HepG2 (cell line): ENCODE measurements around the gene KIF2C. TPM values are rescaled to one million over a fixed set of nuclear protein-coding genes. Genes with fewer than 3 reads are reported as not detected.

ENCODE experiments used
- ATAC-seq: fragments of 200-7000 bp; cut with Tn5 transposase; 3 replicates; pipeline ENCODE4 v1.9.1; 2020; ENCODE audit warnings: mild to moderate bottlenecking, moderate library complexity
- BruUV-seq: library from RNA; stranded (reverse); fragments of 400-500 nt; replicated peaks from 2 replicates; lab custom pipeline; 2021; lab: Mats Ljungman, UMichigan
- CTCF ChIA-PET: fragments of 300-600 bp; formaldehyde crosslinking; extraction: SDS; loops from one replicate; lab custom pipeline; 2021; ENCODE audit warnings: low total read pairs, inconsistent platforms, low intra/inter-chr PET ratio; lab: Yijun Ruan, JAX
- POLR2A ChIA-PET: fragments of 350-600 bp; sonication (Branson Sonifier 250); formaldehyde crosslinking; loops from one replicate; lab custom pipeline; 2020; ENCODE audit warnings: antibody characterized with exemption, inconsistent platforms; lab: Yijun Ruan, JAX
- DNase-seq: peaks from one replicate; pipeline ENCODE4 v3.0.0-alpha.2; 2015; ENCODE audit warnings: low spot score
- FAIRE-seq: peaks from 3 replicates; lab custom pipeline; 2011; peaks lifted over from hg19 to GRCh38; lab: Jason Lieb, UNC
- H2AFZ ChIP-seq: one replicate; pipeline ENCODE4 v1.6.1; 2011; ENCODE audit warnings: low read length, inconsistent platforms
- H3K27ac ChIP-seq: fragments of 300-600 bp; 3 replicates; pipeline ENCODE4 v1.8.0; 2011; ENCODE audit warnings: mixed run types, mild to moderate bottlenecking, mixed read lengths, low read length, inconsistent platforms; ENCODE audit not compliant: insufficient read depth; ENCODE audit errors: extremely low read length
- H3K27me3 ChIP-seq, 2 experiments: fragments of 200-600 bp in 1 of 2; 2 replicates in 1 of 2; 3 replicates in 1 of 2; pipeline versions ENCODE4 v1.6.0 to v1.8.0; 2011; ENCODE audit warnings: low read length in 2 of 2, mild to moderate bottlenecking in 2 of 2, moderate library complexity in 2 of 2, inconsistent platforms in 1 of 2; ENCODE audit not compliant: insufficient read depth in 2 of 2, control insufficient read depth in 1 of 2
- H3K36me3 ChIP-seq, 2 experiments: fragments of 200-600 bp in 1 of 2; replicated peaks in 1 of 2; 2 replicates in 1 of 2; 3 replicates in 1 of 2; pipeline versions ENCODE4 v1.5.1 to v1.8.0; 2011; ENCODE audit warnings: low read length in 2 of 2, inconsistent platforms in 1 of 2; ENCODE audit not compliant: insufficient read depth in 2 of 2, control insufficient read depth in 1 of 2
- H3K4me1 ChIP-seq: 2 replicates; pipeline ENCODE4 v1.5.1; 2012; ENCODE audit warnings: low read length, inconsistent platforms; ENCODE audit not compliant: insufficient read depth
- H3K4me2 ChIP-seq: 2 replicates; pipeline ENCODE4 v1.6.0; 2011; ENCODE audit warnings: low read depth, low read length, inconsistent platforms
- H3K4me3 ChIP-seq, 3 experiments: fragments of 200-600 bp in 1 of 3; sonication (generic), shearing (Covaris generic) in 1 of 3; replicated peaks in 1 of 3; 2 replicates each; pipeline ENCODE4 v1.5.1; 2011 to 2016; ENCODE audit warnings: low read length in 3 of 3, inconsistent platforms in 2 of 3, low read depth in 2 of 3, mild to moderate bottlenecking in 2 of 3, control low read depth in 1 of 3, mixed read lengths in 1 of 3; ENCODE audit not compliant: insufficient read depth in 1 of 3
- H3K79me2 ChIP-seq: one replicate; pipeline ENCODE4 v1.6.1; 2011; ENCODE audit warnings: low read length, inconsistent platforms; ENCODE audit not compliant: insufficient read depth
- H3K9ac ChIP-seq: 2 replicates; pipeline ENCODE4 v1.6.0; 2011; ENCODE audit warnings: mild to moderate bottlenecking, low read depth, low read length, inconsistent platforms; ENCODE audit not compliant: insufficient read depth
- H3K9me3 ChIP-seq: 2 replicates; pipeline ENCODE4 v1.5.1; 2012; ENCODE audit warnings: mild to moderate bottlenecking, low read length
- H4K20me1 ChIP-seq: 2 replicates; pipeline ENCODE4 v1.6.0; 2011; ENCODE audit warnings: inconsistent platforms, mild to moderate bottlenecking, low read length, moderate library complexity; ENCODE audit not compliant: insufficient read depth
- CBX1 ChIP-seq: IDR thresholded peaks from one replicate; pipeline ENCODE4 v1.6.1; 2016; ENCODE audit warnings: antibody characterized with exemption, low read depth
- CEBPZ ChIP-seq: IDR thresholded peaks from 2 replicates; pipeline ENCODE4 v1.6.1; 2012; ENCODE audit warnings: low read length, improper control_type of control experiment
- DPF2 ChIP-seq: sonication (generic); formaldehyde crosslinking; IDR thresholded peaks from 2 replicates; pipeline ENCODE4 v1.4.0; 2020; ENCODE audit warnings: mild to moderate bottlenecking, low read depth, missing genetic modification reagents, borderline replicate concordance
- FOSL1 ChIP-seq: sonication (generic); formaldehyde crosslinking; IDR thresholded peaks from 2 replicates; pipeline ENCODE4 v1.9.0; 2021; ENCODE audit warnings: missing genetic modification reagents, borderline replicate concordance
- LBX2 ChIP-seq: sonication (generic); formaldehyde crosslinking; IDR thresholded peaks from 2 replicates; pipeline ENCODE4 v1.5.0; 2020; ENCODE audit warnings: missing genetic modification reagents, mild to moderate bottlenecking, borderline replicate concordance
- MLX ChIP-seq: IDR thresholded peaks from 2 replicates; pipeline ENCODE4 v1.6.1; 2016
- MNT ChIP-seq: fragments of 450-650 bp; IDR thresholded peaks from 2 replicates; pipeline ENCODE4 v1.6.1; 2016
- PHF8 ChIP-seq: sonication (generic); formaldehyde crosslinking; IDR thresholded peaks from 2 replicates; pipeline ENCODE4 v1.5.0; 2020; ENCODE audit warnings: missing genetic modification reagents
- POLR2A ChIP-seq, 2 experiments: IDR thresholded peaks; 2 replicates each; pipeline ENCODE4 v1.6.1; 2011; ENCODE audit warnings: low read depth in 2 of 2, low read length in 2 of 2, mild to moderate bottlenecking in 1 of 2, moderate library complexity in 1 of 2; ENCODE audit not compliant: insufficient read depth in 1 of 2
- TMF1 ChIP-seq: sonication (generic); formaldehyde crosslinking; IDR thresholded peaks from 2 replicates; pipeline ENCODE4 v1.8.1; 2022; ENCODE audit warnings: low read depth, missing genetic modification reagents
- ZBTB46 ChIP-seq: sonication (generic); formaldehyde crosslinking; IDR thresholded peaks from 2 replicates; pipeline ENCODE4 v1.4.0; 2020; ENCODE audit warnings: mild to moderate bottlenecking, missing genetic modification reagents, borderline replicate concordance
- ZNF768 ChIP-seq: sonication (generic); formaldehyde crosslinking; IDR thresholded peaks from 2 replicates; pipeline ENCODE4 v1.4.0; 2020; ENCODE audit warnings: missing genetic modification reagents
- WGBS: methylation state at CpG from one replicate; pipeline ENCODE4 v1.1.6; 2017; ENCODE audit warnings: low lambda C conversion rate; 5-methylcytosine and 5-hydroxymethylcytosine counted together
- in situ Hi-C: cut with HindIII; loops from 2 replicates; pipeline ENCODE4 v1.10.0; 2017; ENCODE audit warnings: low pct_unique_long_range_greater_than_20kb; ENCODE audit not compliant: extremely low pct_ligation_motif_present
- intact Hi-C: fragments of 100-400 bp; cut with micrococcal nuclease; formaldehyde crosslinking; loops from one replicate; pipeline ENCODE4 v1.10.0; 2022; ENCODE audit not compliant: unreplicated experiment
- polyA plus RNA-seq, 8 experiments: library from polyadenylated mRNA; depleted of rRNA in 3 of 8; stranded (reverse) in 7 of 8; unstranded in 1 of 8; fragments of >200 nt; fragmentation: Illumina TruSeq in 4 of 8; extraction: Trizol in 4 of 8; gene quantifications; 2 replicates each; pipeline versions ENCODE4 v1.2.1 to v1.2.3, GENCODE V29; 2011 to 2016; ENCODE audit warnings: low read depth in 4 of 8, missing spikeins in 1 of 8, mixed read lengths in 1 of 8; ENCODE audit not compliant: insufficient read depth in 1 of 8
- total RNA-seq, 5 experiments: library from RNA; depleted of rRNA; stranded (reverse); fragments of >200 nt; fragmentation: Illumina TruSeq; extraction: Trizol; gene quantifications; 2 replicates each; pipeline ENCODE4 v1.2.3, GENCODE V29; 2016; ENCODE audit warnings: low read depth in 1 of 5

The KIF2C gene
- total and polyA plus RNA-seq, 2 of the 13 experiments (the other 11 are each of a cell fraction or from before 2014, with no cell fraction given) = 29.7 to 53.7 TPM

- CTCF ChIA-PET = interaction anchor here (1.4 kb wide), 1 partner anchor 15 kb away, joined by 4 read pairs; no protein-coding TSS in a partner anchor
- no TSS peak for BruUV-seq
- H3K36me3 ChIP-seq = no peaks in the 10 kb centered on the region
- no peak for TF ChIP-seq LBX2
- no peak for TF ChIP-seq MLX (CRISPR knock-in tag)
- no peak for TF ChIP-seq FOSL1
- no peak for TF ChIP-seq ZBTB46 (CRISPR knock-in tag)
- no peak for TF ChIP-seq MNT
- no peak for TF ChIP-seq CBX1
- TF ChIP-seq CEBPZ = no peak
- no peak for TF ChIP-seq TMF1 (CRISPR knock-in tag)
- no peak for TF ChIP-seq DPF2 (CRISPR knock-in tag)
- no peak for TF ChIP-seq POLR2A (IDR thresholded peaks at IDR 0.05; ENCODE audit: insufficient read depth in 1 of 2, low read depth in 2 of 2, low read length in 2 of 2)
- TF ChIP-seq ZNF768 (CRISPR knock-in tag) = no peak
- no peak for TF ChIP-seq PHF8 (CRISPR knock-in tag)
- TF ChIP-seq, all 625 proteins: peak for 0
- DNase-seq (no peak), ATAC-seq (peak; percentile 27; the same call in 2 of the 3 replicates), FAIRE-seq (no peak)
- H3K9ac ChIP-seq = no peak overlapping the region
- H3K4me2 ChIP-seq = peak overlapping the region; percentile 51
- H4K20me1 ChIP-seq = no peaks in the 10 kb centered on the region
- H3K4me3 ChIP-seq = no peak overlapping the region
- WGBS = 69% methylated on average over 7 of the region's 7 CpGs
- in situ Hi-C loops (no loop called here), intact Hi-C loops (no loop called here)
- peaks cover 32% of the 10 kb centered on the region for H3K4me1 ChIP-seq
- no peak overlapping the region for H3K27ac ChIP-seq
- H3K9me3 ChIP-seq = no peaks in the 10 kb centered on the region
- no peaks in the 10 kb centered on the region for H3K79me2 ChIP-seq
- H3K27me3 ChIP-seq = peaks cover 0 to 12% of the 10 kb centered on the region in 2 experiments; a peak in 1 of 5 replicates
- no peak overlapping the region for H2AFZ ChIP-seq
- POLR2A ChIA-PET = interaction anchor here (0.8 kb wide), 1 partner anchor 16 kb away, joined by 3 read pairs; the partner anchor contains the start of gene RNU5D-1
These were observed 25.1 kb upstream of the KIF2C start for GRCh38 chr1:44714532-44714931.
